HG02870 (cell line): ENCODE measurements around the gene DLG3.
"Not testable (repeated sequence)": the region's sequence is repeated elsewhere in the genome, so short reads cannot be mapped to it uniquely, and the experiment has no call there.

Source experiments
- ATAC-seq: cut with Tn5 transposase; IDR thresholded peaks from one replicate; pipeline ENCODE4 v1.9.1; 2021; ENCODE audit warnings: mild to moderate bottlenecking, moderate library complexity; ENCODE audit not compliant: unreplicated experiment

Gene DLG3

DNA sequence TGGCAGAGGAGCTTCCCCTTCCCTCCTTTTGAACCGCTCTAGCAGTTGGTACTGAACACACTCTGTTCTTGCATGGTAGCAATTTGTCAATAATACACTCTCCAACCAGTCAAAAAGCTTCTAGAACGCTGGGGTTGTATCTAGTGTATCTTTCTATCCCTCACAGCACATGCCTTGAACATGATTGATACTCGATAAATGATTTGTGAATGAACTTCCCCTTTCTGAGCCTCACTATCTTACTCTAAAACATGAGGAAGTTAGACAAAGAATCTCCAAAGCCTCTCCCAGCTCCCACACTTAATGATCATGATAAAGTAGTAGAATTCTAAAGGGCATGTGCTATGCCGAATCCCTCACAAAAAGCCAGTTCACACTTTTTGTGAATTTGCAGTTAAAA, 64.4 kb downstream of the DLG3 start:
- ATAC-seq = no peak

- ATAC-seq = not testable (repeated sequence)
These were observed 70.6 kb downstream of the DLG3 start for GRCh38 chrX:70515270-70515669.

DNA sequence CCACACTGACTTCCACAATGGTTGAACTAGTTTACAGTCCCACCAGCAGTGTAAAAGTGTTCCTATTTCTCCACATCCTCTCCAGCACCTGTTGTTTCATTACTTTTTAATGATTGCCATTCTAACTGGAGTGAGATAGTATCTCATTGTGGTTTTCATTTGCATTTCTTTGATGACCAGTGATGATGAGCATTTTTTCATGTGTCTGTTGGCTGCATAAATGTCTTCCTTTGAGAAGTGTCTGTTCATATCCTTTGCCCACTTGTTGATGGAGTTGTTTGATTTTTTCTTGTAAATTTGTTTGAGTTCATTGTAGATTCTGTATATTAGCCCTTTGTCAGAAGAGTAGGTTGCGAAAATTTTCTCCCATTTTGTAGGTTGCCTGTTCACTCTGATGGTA, 71.1 kb downstream of the DLG3 start:
- not testable (repeated sequence) for ATAC-seq

DNA sequence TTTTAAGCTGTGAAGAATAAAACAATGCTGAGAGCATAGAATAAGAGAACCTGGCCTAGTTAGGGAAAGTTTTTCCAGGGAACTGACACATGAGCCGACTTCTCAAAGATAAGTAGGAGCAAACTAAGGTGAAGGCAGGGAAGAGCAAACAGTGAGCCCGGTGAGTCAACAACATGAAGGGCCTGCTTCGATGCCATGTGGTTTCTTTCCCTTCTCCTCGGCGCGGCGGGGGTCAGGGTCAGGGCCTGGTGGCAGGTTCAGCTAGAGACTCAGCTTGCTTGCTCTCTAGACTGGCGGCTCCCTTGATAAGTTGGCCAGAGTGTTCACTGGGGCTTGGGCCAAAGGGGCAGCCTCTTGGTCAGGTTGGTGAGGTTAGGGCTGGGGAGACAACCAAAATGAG, 81.1 kb downstream of the DLG3 start:
- no peak for ATAC-seq

- ATAC-seq = no peak
These were observed 82.4 kb downstream of the DLG3 start for GRCh38 chrX:70527053-70527452.

GRCh38 chrX:70527610-70528345, 83.1 kb downstream of the DLG3 start:
- no peak for ATAC-seq

GRCh38 chrX:70535198-70535597, 90.6 kb downstream of the DLG3 start:
- ATAC-seq = no peak

GRCh38 chrX:70549429-70549828, 104.8 kb downstream of the DLG3 start:
- no peak for ATAC-seq

DNA sequence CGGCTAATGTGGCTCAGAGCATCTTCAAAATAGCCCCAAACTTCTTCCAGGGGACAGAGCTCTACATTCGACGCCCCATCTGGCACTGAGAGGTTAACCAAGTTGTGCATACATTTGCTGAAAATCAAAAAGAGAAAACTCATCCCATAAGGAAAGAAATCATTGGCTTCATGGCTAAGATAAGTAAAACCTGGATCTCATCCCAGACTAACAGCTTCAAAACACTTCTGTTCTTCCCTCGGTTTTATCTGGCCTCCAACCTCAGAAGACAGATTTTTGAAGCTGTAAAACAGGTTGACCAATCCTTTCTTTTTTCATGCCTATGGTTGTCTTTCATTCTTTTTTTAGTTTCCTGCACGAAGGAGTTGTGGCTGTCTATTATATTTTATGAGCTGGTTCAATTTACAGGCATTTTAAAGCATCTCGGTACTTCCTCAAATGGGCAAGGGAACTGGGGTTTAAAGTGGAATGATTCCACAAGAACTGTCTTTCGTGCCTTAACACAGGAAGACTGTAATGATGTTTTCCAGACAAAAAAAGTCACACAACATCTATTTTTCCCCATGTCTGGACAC, 107.6 kb downstream of the DLG3 start:
- no peak for ATAC-seq

DNA sequence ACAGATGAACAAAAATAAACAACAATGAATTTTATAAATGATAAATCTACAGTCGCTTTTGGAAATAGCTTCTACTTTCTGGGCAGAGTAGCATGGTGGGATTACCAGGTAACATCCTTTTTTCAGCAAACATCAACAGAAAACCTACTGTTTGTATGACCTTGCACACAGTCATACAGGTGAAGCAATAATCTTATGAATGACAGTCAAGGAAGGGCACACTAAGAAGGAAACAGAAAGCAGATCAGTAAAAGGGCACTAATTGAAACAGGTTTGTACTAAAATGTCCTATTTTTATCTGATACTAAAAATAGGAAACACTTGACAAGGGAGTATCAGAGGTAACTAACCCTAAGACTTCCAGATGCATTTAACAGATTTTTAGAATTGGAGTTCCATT, 108.9 kb downstream of the DLG3 start:
- no peak for ATAC-seq

GRCh38 chrX:70554081-70554480, 109.4 kb downstream of the DLG3 start:
- ATAC-seq = no peak

DNA sequence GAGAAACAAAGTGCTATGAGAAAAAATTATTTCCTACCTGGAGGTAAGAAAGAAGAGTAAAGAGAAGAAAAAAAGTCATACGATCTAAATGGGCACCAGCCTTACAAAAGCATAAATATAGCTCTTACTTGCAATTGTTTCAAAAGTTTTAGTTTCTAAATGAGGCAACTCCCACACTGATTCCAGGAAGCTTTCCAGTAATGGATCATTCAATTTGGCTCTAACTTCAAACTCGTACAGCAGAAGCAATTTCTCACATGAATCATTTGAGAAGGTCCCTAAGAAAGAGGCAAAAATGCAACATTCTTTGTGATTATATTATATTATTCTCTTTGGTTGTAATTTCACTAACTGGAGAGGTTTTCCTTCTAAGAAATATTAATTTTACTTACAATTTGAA, 109.9 kb downstream of the DLG3 start:
- ATAC-seq = no peak

- ATAC-seq = no peak
These were observed 110.3 kb downstream of the DLG3 start for GRCh38 chrX:70554948-70555347.
